Measurements from ENCODE around the gene PAPLN.
"Not testable (repeated sequence)": the region's sequence is repeated elsewhere in the genome, so short reads cannot be mapped to it uniquely, and the experiment has no call there.

PAPLN gene

GRCh38 chr14:73290279-73290678 lies 53.0 kb downstream of the PAPLN start:
- no peak for DNase-seq (ENCODE audit: low read depth)

DNA sequence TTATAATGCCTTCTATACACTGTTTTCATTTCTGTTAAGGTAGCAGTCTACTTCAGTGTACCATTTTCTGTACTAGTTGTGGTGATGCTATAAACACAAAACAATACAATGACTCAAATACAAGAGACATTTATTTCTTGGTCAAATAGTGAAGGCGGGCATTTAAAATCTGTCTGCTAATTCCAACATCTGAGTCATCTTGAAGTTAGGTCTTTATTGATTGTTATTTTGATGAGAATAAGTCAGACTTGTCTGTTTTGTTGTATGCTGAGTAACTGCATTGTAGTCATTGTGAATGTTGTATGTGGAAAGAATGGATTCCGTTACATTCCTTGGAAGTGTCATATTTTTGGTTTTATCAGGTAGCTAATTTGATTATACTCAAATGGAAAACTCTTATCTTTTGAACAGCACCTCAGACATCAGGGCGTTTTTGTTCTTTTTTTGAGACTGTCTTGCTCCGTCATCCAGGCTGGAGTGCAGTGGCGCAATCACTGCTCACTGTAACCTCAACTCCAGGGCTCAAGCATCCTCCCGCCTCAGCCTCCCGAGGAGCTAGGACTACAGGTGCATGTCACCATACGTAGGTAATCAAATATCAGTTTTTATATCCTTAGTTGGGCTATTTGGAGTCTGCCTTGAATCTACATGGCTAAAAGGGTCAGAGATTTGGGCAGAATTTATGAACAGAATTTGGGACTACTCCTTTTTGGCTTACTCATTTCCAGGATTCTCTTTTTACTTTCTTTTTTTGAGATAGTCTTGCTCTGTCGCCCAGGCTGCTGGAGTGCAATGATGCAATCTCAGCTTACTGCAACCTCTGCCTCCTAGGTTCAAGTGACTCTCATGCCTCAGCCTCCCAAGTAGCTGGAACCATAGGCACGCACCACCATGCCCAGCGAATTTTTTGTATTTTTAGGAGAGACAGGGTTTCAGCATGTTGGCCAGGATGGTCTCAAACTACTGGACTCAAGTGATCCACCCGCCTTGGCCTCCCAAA lies 56.8 kb downstream of the PAPLN start:
- no peak for DNase-seq (ENCODE audit: low read depth)

GRCh38 chr14:73295198-73295796 lies 58.0 kb downstream of the PAPLN start:
- no peak for DNase-seq (ENCODE audit: low read depth)

DNA sequence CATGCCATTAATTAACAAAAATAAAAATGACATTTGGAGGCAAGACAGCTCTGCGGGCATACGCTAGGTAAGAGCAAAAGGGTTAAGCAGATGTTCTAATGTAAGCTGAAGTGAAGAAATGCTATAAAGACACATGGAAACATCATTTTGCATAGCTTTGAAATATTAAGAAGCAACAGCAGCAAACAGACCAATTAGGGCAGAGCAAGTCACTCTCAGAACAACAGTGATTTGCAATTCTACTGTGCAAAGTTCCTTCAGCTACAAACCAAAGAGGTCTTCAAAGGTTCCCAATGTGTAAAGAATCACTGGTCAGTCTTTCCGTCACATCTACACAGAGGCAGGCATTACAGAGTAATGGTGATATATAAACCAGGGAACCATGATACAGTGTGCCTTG lies 68.2 kb downstream of the PAPLN start:
- DNase-seq (ENCODE audit: low read depth), result no peak

DNA sequence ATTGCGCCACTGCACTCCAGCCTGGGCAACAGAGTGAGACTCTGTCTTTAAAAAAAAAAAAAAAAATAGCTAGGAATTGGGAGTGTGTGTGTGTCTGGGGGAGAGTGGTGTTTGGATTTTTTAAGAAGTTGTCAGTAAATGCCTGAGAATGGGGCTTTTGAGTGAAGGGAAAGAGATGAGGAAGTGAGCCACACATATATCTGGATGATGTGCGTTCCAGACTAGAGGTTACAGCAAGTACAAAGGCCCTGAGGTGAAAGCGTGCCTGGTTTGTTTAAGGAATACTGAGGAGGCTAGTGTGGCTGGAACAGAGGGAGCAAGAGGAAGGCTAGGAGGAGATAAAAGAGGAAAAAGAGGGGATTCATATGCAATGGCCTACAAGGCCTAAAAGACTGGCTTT lies 70.0 kb downstream of the PAPLN start:
- no peak for DNase-seq (ENCODE audit: low read depth)

DNA sequence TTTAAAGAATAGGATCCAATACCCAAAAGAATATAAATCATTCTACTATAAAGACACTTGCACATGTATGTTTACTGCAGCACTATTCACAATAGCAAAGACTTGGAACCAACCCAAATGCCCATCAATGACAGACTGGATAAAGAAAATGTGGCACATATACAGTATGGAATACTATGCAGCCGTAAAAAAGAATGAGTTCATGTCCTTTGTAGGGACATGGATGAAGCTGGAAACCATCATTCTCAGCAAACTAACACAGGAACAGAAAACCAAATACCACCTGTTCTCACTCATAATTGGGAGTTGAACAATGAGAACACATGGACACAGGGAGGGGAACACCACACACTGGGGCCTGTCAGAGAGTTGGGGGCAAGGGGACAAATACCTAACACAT lies 71.9 kb downstream of the PAPLN start:
- not testable (repeated sequence) for DNase-seq (ENCODE audit: low read depth)

DNA sequence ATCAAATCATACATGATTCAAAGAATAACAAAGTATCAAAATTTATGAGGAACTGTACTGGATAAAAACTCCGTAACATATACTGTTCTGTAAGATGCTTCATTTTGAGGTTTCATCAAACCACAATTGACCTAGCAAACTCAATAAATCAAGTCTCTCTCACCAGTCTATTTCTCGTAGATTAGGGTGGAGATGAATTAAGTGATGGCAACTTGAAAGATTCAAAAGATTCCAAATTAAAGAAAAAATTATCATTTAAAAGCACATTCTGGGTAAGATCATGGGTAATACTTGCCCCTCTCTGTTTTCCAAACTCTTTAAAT lies 74.4 kb downstream of the PAPLN start:
- DNase-seq (ENCODE audit: low read depth), result no peak

- DNase-seq (ENCODE audit: low read depth), result no peak
These were observed 75.4 kb downstream of the PAPLN start for GRCh38 chr14:73312687-73313086.

GRCh38 chr14:73313151-73313550 lies 75.8 kb downstream of the PAPLN start:
- DNase-seq (ENCODE audit: low read depth), result no peak

DNA sequence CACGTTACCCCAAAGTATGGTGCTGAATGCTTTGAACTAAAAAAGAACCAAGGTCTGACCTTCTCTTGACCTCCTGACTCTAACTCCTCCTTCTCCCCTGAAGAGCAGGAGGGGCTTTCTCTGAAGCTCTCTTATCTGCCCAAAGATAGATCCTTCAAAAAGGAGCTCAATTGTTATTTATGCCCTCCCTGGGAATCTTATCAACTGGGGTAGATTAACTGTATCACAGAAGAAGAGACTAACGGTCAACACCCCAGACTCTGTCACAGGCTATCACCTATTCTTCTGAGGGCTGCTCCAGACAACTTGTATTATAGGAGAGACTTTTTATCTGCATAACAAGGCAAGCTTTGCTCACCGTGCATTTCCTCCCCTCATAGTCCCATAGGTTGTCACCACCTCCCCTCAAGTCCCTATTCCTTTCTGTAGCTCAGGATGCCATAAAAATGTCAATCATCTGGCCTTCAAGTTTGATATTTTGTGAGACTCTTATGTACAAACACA lies 86.6 kb downstream of the PAPLN start:
- no peak for DNase-seq (ENCODE audit: low read depth)

Data from non-pigmented ciliary epithelial cell (primary cell).